Brain pericyte (primary cell): ENCODE results near the gene PROX1.

Experiments
- DNase-seq: peaks from one replicate; pipeline ENCODE4 v3.0.0-alpha.2; 2012; ENCODE audit warnings: low read depth, low spot score

The PROX1 gene

DNA sequence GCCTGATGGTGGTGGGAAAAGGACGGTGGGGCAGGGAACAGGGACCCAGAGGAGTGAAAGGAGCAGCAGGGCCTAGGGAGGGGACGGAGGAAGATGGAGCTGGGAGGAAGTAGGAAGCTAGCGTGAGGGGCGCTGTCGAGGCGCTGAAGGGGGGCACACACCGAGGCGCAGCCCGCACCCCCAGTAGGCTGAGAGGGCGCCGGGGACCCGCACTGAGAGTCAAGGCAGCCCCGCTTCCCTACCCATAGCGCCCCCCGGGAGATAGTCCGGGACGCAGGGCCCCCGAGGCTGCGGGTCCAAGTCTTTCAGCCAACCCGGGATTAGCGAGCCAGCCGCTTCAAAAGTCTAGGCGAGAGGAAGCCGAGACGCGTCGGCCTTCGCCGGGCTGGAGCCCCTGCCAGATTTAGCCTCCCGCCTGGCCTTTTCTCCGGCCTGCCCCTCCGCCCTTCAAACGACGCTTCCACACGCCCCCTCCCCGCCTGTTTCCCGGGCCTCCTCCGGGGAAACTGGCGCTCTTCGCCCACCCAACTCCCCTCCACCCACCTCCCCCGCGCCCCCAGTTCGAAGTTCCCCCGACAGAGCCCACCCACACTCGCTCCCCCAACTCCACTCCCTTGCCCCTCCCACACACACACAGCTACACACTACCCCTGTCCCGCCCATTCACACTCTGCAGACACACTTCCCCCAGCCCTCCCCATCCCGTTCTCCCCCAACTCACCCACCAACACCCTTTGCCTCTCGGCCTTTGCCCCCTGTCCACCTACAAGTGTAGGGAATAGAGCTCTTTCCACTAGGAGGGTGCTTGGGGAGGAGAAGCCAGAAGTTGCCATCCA is 7.8 kb upstream of the PROX1 start:
- no peak for DNase-seq

GRCh38 chr1:213980906-213981305 is 6.9 kb upstream of the PROX1 start:
- DNase-seq: no peak

- DNase-seq: no peak
Measured at GRCh38 chr1:213982289-213982671, 5.5 kb upstream of the PROX1 start.

DNA sequence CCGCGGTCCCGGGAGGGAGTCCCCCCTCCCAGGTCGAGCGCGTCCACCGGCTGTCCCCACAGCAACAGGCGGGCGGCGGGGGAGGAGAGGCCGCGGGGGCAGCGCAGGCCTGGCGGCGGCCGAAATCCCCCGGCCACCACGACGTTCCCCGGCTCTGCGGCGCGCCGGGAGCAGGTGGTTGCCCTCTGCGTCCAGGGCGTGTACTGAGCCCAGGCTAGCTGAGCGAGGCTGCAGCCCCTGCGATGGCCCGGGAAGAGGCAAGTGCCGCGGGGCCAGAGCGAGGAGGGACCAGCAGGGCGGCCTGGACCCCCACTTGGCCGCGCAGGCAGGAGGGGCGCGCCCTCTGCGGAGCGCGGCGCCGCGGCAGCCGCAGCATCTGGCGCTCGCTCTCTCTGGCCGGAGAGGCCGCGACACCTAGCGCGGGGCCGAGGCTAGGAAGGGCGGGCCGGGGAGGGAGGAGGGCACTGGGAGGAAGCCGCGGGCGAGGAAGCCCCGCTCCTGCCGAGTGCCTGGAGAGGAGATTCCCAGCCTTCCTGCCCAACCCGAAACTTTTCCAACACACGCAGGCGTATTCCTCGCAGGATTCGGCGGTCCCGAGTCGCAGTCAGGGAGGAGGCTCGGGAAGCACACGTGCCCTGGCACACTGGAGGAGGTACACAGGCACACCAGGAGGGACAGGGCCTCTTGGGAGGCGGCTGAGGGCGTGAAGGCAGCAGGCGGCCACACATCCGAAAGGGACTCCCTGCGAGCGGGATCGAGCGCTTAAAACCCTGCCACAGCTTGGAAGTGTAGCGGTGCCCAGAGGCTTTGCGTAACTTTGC is 4.9 kb upstream of the PROX1 start:
- DNase-seq: no peak

GRCh38 chr1:213983493-213984386 is 4.0 kb upstream of the PROX1 start:
- no peak for DNase-seq

- DNase-seq: no peak
Measured at GRCh38 chr1:213984387-213985208, 3.2 kb upstream of the PROX1 start.

DNA sequence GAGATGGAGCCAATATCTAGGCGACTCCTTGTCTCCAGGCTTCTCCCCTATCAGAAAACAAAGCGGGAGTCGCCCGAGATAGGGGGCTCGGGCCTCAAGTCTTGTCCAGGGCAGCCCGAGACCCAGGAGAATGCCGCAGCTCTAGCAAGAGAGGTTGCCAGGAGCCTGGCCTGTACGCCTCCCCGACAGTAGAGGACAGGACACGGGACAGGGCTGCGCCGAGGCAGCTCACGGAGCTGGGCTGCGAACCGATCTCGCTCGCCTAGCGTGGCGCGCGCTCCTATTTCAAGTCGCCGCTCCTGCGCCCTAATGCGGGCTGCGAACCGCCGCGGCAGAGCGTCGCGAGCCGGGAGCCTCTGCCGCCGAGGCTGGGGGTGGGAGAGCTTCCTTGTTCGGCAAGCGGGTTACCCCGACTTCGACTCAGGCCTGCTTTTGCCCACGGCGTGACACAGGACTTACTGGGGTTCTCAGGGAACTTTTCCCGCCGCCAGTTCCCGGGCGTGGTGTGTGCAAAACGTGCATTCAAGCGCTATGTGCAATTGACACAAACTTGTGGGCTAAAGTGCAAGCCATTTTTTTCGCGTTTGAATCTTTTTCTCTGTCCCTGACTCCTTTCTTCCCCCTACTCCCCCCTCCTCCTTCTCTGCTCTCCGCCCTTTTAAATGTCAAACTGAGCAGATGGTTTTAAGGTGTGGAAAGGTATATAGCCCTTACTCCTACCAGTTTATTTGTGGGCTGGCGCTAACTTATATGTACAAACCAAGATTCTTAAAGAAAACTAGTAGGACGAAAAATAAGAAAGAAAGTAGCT is 2.4 kb upstream of the PROX1 start:
- DNase-seq: no peak

GRCh38 chr1:213986020-213986924 is 1.5 kb upstream of the PROX1 start:
- no peak for DNase-seq

GRCh38 chr1:213986925-213987250 is 885 bp upstream of the PROX1 start:
- DNase-seq: no peak

DNA sequence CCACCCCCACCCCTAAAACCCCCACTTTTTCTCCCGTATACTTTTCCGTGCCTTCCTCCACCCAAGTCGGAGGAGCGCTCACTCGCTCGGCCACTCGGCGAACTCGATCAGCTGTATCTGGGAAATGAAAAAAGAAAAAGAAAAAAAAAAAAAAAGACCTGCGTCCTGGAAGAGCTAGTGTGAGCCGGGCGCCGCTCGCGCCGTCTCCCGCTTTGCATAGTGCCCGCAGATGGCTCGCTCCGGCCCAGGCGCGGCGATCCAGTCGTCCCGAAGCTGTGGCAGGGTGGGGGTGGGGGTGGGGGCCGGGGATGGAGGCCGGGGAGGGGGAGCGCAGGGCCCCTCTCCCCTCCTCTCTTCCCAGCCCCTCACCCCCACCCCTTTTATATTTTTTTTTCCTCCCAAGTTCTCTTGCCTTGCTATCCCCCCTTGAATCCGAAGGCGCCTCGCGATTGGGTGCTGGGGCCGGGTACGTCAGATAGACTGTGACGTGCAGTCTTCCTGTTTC is 299 bp upstream of the PROX1 start:
- no peak for DNase-seq

- DNase-seq: no peak
Measured at GRCh38 chr1:213988507-213989001, 781 bp downstream of the PROX1 start.

DNA sequence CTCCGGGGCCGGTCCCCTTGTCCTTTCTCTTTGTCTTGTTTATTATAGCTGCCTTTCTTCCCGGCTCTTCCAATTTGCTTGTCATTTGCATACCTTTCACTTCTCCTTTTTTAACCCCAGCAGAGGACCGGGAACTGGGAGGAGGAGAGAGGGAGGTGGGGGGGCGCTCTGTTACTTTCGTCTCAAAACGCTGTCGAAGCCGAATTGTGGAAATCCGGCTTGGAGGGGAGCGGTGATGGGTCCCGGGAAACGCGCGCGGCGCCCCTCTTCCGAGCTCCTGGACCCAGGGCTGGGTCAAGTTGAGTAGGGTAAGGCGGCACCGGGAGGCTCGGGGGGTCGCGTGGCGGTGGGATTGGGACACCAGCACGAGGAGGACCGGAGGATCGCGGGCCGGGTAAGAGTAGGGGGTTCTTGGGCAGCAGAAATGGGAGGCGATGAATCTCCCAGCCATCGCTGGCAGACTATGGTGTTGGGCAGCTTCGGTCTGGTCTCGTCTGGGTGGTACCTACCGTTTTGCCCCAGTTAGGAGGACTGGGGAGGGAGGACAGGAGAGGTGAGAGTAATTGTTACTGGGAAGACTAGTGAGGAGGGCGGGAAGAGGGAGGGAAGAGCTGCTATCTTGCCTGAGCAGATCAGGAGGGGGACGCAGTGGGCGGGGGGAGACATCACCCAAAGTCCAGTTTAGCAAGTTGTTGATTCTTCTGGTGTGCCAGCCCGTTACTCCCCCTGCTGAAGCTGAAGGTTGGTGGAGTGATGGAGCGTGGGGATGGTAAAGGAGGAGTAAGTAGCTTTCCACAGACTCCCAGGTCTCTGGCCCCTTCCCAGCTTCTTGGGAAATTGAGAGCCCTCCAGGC is 1.5 kb downstream of the PROX1 start:
- DNase-seq: no peak

DNA sequence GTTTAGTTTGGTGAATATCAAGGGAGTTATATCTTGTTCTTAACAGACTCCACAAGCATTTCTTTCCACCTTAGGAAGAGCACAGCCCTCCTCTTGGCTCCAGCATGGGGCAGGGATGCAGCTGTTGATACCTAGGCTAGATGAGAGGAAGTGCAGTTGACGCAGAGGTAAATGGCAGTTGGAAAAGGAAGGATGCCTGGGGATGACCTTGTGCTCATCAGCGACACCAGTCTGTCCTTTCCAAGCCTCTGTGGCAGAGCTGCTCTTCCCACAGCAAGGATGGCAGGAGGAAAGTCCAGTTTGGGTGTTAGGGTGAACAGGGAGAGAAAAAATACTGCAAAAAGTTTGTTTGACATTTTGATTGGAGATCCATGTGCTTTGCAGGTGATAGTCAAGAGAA is 6.2 kb downstream of the PROX1 start:
- DNase-seq: no peak

DNA sequence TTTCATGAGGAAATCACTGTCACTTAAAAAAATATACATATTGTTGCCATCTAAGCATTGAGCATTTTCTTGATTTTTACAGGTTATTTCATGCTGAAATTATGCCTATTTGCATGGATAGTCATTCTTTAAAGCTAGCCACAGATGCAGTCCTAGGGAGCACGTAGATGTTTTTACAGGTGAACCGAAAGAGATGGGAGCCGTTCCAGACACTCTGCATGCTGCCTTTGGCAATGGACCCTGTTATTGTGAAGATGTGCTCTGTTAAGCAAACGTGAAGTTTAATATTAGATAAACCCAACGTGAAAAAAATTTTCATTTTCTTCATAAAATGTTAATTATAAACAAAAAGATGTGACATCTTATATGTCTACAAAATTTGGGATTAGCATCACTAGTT is 7.1 kb downstream of the PROX1 start:
- no peak for DNase-seq

GRCh38 chr1:213995603-213996002 is 7.8 kb downstream of the PROX1 start:
- no peak for DNase-seq

- DNase-seq: no peak
Measured at GRCh38 chr1:213996320-213997037, 8.7 kb downstream of the PROX1 start.

DNA sequence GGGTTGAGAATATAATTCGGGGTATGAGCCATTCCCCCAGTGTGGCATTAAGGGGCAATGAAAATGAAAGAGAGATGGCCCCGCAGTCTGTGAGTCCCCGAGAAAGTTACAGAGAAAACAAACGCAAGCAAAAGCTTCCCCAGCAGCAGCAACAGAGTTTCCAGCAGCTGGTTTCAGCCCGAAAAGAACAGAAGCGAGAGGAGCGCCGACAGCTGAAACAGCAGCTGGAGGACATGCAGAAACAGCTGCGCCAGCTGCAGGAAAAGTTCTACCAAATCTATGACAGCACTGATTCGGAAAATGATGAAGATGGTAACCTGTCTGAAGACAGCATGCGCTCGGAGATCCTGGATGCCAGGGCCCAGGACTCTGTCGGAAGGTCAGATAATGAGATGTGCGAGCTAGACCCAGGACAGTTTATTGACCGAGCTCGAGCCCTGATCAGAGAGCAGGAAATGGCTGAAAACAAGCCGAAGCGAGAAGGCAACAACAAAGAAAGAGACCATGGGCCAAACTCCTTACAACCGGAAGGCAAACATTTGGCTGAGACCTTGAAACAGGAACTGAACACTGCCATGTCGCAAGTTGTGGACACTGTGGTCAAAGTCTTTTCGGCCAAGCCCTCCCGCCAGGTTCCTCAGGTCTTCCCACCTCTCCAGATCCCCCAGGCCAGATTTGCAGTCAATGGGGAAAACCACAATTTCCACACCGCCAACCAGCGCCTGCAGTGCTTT is 9.4 kb downstream of the PROX1 start:
- no peak for DNase-seq
